CD14-positive monocyte (primary cell): Measurements from ENCODE around the gene PPFIA4. TPM values are rescaled to one million over a fixed set of nuclear protein-coding genes. Genes with fewer than 3 reads are reported as not detected.

Experiments used
- DNase-seq, 3 donors: peaks; one replicate each; pipeline ENCODE4 v3.0.0-alpha.2; 2011 to 2022
- H2AFZ ChIP-seq: 2 replicates; pipeline ENCODE4 v1.6.0; 2012; ENCODE audit warnings: mild to moderate bottlenecking, low read depth, low read length, inconsistent platforms; ENCODE audit not compliant: insufficient read depth, poor library complexity, severe bottlenecking
- H3K27ac ChIP-seq, 2 donors: 1 replicate in 1 of 2; 2 replicates in 1 of 2; pipeline ENCODE4 v1.5.1; 2012 to 2013; ENCODE audit warnings: low read length in 2 of 2, control low read depth in 1 of 2, inconsistent platforms in 1 of 2, low read depth in 1 of 2, mild to moderate bottlenecking in 1 of 2
- H3K27me3 ChIP-seq, 2 donors: one replicate each; pipeline versions ENCODE4 v1.6.0 to v1.6.1; 2011 to 2013; ENCODE audit warnings: low read length in 2 of 2; ENCODE audit not compliant: control insufficient read depth in 2 of 2, insufficient read depth in 2 of 2
- H3K36me3 ChIP-seq, 2 donors: replicated peaks in 1 of 2; 1 replicate in 1 of 2; 2 replicates in 1 of 2; pipeline versions ENCODE4 v1.5.1 to v1.6.1; 2012 to 2013; ENCODE audit warnings: low read length in 2 of 2, control low read depth in 1 of 2, inconsistent platforms in 1 of 2, mild to moderate bottlenecking in 1 of 2; ENCODE audit not compliant: insufficient read depth in 2 of 2, control insufficient read depth in 1 of 2
- H3K4me1 ChIP-seq, 2 donors: 1 replicate in 1 of 2; 2 replicates in 1 of 2; pipeline versions ENCODE4 v1.5.1 to v1.6.1; 2012 to 2013; ENCODE audit warnings: low read length in 2 of 2, control low read depth in 1 of 2, inconsistent platforms in 1 of 2, mild to moderate bottlenecking in 1 of 2, moderate library complexity in 1 of 2; ENCODE audit not compliant: insufficient read depth in 2 of 2, control insufficient read depth in 1 of 2
- H3K4me2 ChIP-seq: replicated peaks from 2 replicates; pipeline ENCODE3; 2012; ENCODE audit warnings: low read length, moderate library complexity, mild to moderate bottlenecking; ENCODE audit not compliant: poor library complexity, severe bottlenecking; ENCODE audit errors: extremely low read depth
- H3K4me3 ChIP-seq, 3 experiments: fragments of 200-600 bp in 1 of 3; sonication (generic) in 1 of 3; replicated peaks in 1 of 3; 1 replicate in 2 of 3; 2 replicates in 1 of 3; pipeline ENCODE4 v1.5.1; 2011 to 2013; ENCODE audit warnings: low read length in 3 of 3, mild to moderate bottlenecking in 3 of 3, control low read depth in 2 of 3, low read depth in 2 of 3, inconsistent platforms in 1 of 3, moderate library complexity in 1 of 3
- H3K79me2 ChIP-seq: 2 replicates; pipeline ENCODE4 v1.6.0; 2012; ENCODE audit warnings: mild to moderate bottlenecking, control low read depth, inconsistent platforms, low read length, moderate library complexity; ENCODE audit not compliant: insufficient read depth
- H3K9ac ChIP-seq: 2 replicates; pipeline ENCODE4 v1.6.0; 2017; ENCODE audit warnings: low read length, mild to moderate bottlenecking; ENCODE audit not compliant: insufficient read depth, poor library complexity, severe bottlenecking
- H3K9me3 ChIP-seq, 2 donors: replicated peaks in 1 of 2; 1 replicate in 1 of 2; 2 replicates in 1 of 2; pipeline versions ENCODE4 v1.5.1 to v1.6.1; 2012 to 2013; ENCODE audit warnings: low read length in 2 of 2, control low read depth in 1 of 2; ENCODE audit not compliant: control insufficient read depth in 1 of 2, insufficient read depth in 1 of 2
- H4K20me1 ChIP-seq: 2 replicates; pipeline ENCODE4 v1.6.0; 2012; ENCODE audit warnings: mild to moderate bottlenecking, low read length, control low read depth, moderate library complexity; ENCODE audit not compliant: insufficient read depth
- H3K27ac Mint-ChIP-seq, 7 donors: one replicate each; pipeline ENCODE4 v1.8.0; 2020; ENCODE audit warnings: mild to moderate bottlenecking in 7 of 7, mixed read lengths in 7 of 7, moderate library complexity in 6 of 7, inconsistent platforms in 2 of 7
- H3K27me3 Mint-ChIP-seq, 3 donors: one replicate each; pipeline ENCODE4 v1.8.0; 2021 to 2022; ENCODE audit warnings: low read depth in 3 of 3, mild to moderate bottlenecking in 3 of 3, mixed read lengths in 3 of 3, moderate library complexity in 3 of 3, inconsistent platforms in 1 of 3
- H3K36me3 Mint-ChIP-seq, 2 donors: one replicate each; pipeline ENCODE4 v1.8.0; 2020; ENCODE audit warnings: mixed read lengths in 2 of 2, inconsistent platforms in 1 of 2, mild to moderate bottlenecking in 1 of 2
- H3K4me1 Mint-ChIP-seq: one replicate; pipeline ENCODE4 v1.8.0; 2020; ENCODE audit warnings: mild to moderate bottlenecking, mixed read lengths
- H3K4me3 Mint-ChIP-seq, 2 donors: one replicate each; pipeline ENCODE4 v1.8.0; 2020; ENCODE audit warnings: mild to moderate bottlenecking in 2 of 2, mixed read lengths in 2 of 2, moderate library complexity in 1 of 2
- H3K9me3 Mint-ChIP-seq, 7 donors: one replicate each; pipeline ENCODE4 v1.8.0; 2020 to 2022; ENCODE audit warnings: mixed read lengths in 7 of 7, mild to moderate bottlenecking in 6 of 7, moderate library complexity in 6 of 7, inconsistent platforms in 2 of 7
- CTCF ChIP-seq: fragments of 200-600 bp; IDR thresholded peaks from one replicate; pipeline ENCODE4 v1.8.0; 2022; ENCODE audit warnings: antibody characterized with exemption, mild to moderate bottlenecking
- WGBS: methylation state at CpG from one replicate; pipeline ENCODE4 v1.1.5; 2013; ENCODE audit warnings: missing lambda C conversion rate; ENCODE audit not compliant: insufficient coverage; 5-methylcytosine and 5-hydroxymethylcytosine counted together
- intact Hi-C, 2 donors: fragments of 100-400 bp; cut with micrococcal nuclease; formaldehyde crosslinking; loops; one replicate each; pipeline versions ENCODE4 v1.15.0 to v1.15.1; 2023
- polyA plus RNA-seq, 3 donors: library from polyadenylated mRNA; depleted of rRNA in 1 of 3; unstranded in 2 of 3; stranded (reverse) in 1 of 3; fragments of 300-500 nt in 2 of 3; fragments of >200 nt in 1 of 3; fragmentation: Illumina TruSeq in 2 of 3; gene quantifications; 1 replicate in 2 of 3; 2 replicates in 1 of 3; pipeline ENCODE4 v1.2.3, GENCODE V29; 2012 to 2021

The PPFIA4 gene
- polyA plus RNA-seq, 3 donors: 0.52 to 1.0 (median 0.97) TPM

GRCh38 chr1:203091199-203091477 is 64.8 kb downstream of the PPFIA4 start:
- WGBS: 100% methylated on average over 3 of the region's 4 CpGs
- no peak for DNase-seq
- Histone ChIP-seq H3K27ac (no peak overlapping the region), H3K4me3 (no peak overlapping the region), H3K79me2 (no peaks in the 10 kb centered on the region), H3K4me2 (no peak overlapping the region), H2AFZ (no peak overlapping the region), H3K9me3 (peaks cover 9 to 25% of the 10 kb centered on the region in 2 donors), H3K27me3 (no peaks in the 10 kb centered on the region), H3K4me1 (no peaks in the 10 kb centered on the region), H3K9ac (no peak overlapping the region), H3K36me3 (no peaks in the 10 kb centered on the region), H4K20me1 (no peaks in the 10 kb centered on the region)
- no peak overlapping the region for H3K27ac Mint-ChIP-seq
- intact Hi-C loops: no loop called here
- peaks cover 6% of the 10 kb centered on the region for H3K4me1 Mint-ChIP-seq
- peaks cover 18 to 34% (median 26%) of the 10 kb centered on the region in 7 donors for H3K9me3 Mint-ChIP-seq
- H3K4me3 Mint-ChIP-seq: no peak overlapping the region
- H3K36me3 Mint-ChIP-seq: no peaks in the 10 kb centered on the region
- TF ChIP-seq CTCF: no peak
- H3K27me3 Mint-ChIP-seq: peaks cover 14 to 24% (median 15%) of the 10 kb centered on the region in 3 donors

DNA sequence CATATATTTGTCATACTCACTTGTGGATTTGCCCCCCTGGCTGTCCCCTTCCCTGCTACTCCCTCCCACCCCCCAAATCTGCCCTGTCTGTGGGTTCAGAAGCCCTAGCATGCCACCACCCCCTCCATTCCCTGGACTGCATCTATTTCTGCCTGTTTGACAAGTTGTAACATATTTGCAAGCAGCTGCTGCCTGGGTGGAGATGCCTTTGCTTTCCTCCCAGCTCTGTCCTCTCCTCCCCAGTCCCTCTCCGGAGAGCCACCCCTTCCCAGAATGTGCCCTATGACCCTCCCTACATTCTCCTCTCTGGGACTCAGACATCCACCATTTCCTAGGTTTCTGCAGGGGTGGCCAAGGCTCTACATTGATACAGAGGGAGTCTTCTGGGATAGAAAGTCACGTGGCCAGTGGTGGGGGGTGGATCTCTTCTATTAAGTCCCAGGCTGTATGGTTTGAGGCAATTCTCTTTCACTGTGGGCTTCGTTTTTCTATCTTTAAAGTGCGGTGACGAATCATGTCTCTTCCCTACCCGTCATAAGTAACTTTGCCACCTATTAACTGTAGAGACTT is 65.6 kb downstream of the PPFIA4 start:
- H3K4me3 Mint-ChIP-seq: no peak overlapping the region
- intact Hi-C loops: no loop called here
- Histone ChIP-seq H3K9me3 (peaks cover 13 to 26% of the 10 kb centered on the region in 2 donors), H3K4me2 (no peak overlapping the region), H3K36me3 (no peaks in the 10 kb centered on the region), H3K4me3 (no peak overlapping the region), H3K4me1 (no peaks in the 10 kb centered on the region), H4K20me1 (no peaks in the 10 kb centered on the region), H3K79me2 (no peaks in the 10 kb centered on the region), H3K27me3 (no peaks in the 10 kb centered on the region), H3K9ac (no peak overlapping the region), H3K27ac (no peak overlapping the region), H2AFZ (no peak overlapping the region)
- H3K27me3 Mint-ChIP-seq: peaks cover 14 to 25% (median 15%) of the 10 kb centered on the region in 3 donors
- H3K27ac Mint-ChIP-seq: no peak overlapping the region
- no peak for DNase-seq
- 100% methylated on average over 1 of the region's 6 CpGs for WGBS
- H3K4me1 Mint-ChIP-seq: peaks cover 6% of the 10 kb centered on the region
- TF ChIP-seq CTCF: no peak
- H3K9me3 Mint-ChIP-seq: peaks cover 19 to 34% (median 27%) of the 10 kb centered on the region in 7 donors
- no peaks in the 10 kb centered on the region for H3K36me3 Mint-ChIP-seq
